Astrocyte of the spinal cord (primary cell): Measurements from ENCODE around the gene LAMB4.

ENCODE experiments used
- DNase-seq: peaks from one replicate; pipeline ENCODE4 v3.0.0; 2011; ENCODE audit warnings: low read depth, low spot score
- H3K4me3 ChIP-seq: 2 replicates; pipeline ENCODE4 v1.5.1; 2011; ENCODE audit warnings: low read depth, mild to moderate bottlenecking, low read length, moderate library complexity
- CTCF ChIP-seq: IDR thresholded peaks from 2 replicates; pipeline ENCODE4 v1.5.1; 2012; ENCODE audit warnings: low read depth, mild to moderate bottlenecking, low read length, inconsistent platforms
- in situ Hi-C: cut with HindIII; loops from 2 replicates; pipeline ENCODE4 v1.10.0; 2017; ENCODE audit warnings: low sequenced_read_pairs

The LAMB4 gene

GRCh38 chr7:108045669-108046068, 84.5 kb downstream of the LAMB4 start:
- in situ Hi-C loops = no loop called here
- no peak for TF ChIP-seq CTCF

GRCh38 chr7:108045154-108045553, 85.0 kb downstream of the LAMB4 start:
- in situ Hi-C loops = no loop called here
- no peak for TF ChIP-seq CTCF
- no peak overlapping the region for H3K4me3 ChIP-seq
- DNase-seq = peak; percentile 26

More at GRCh38 chr7:108045669-108046068, 84.5 kb downstream of the LAMB4 start:
- DNase-seq = no peak
- no peak overlapping the region for H3K4me3 ChIP-seq

GRCh38 chr7:108044345-108044744, 85.8 kb downstream of the LAMB4 start:
- no peak overlapping the region for H3K4me3 ChIP-seq
- TF ChIP-seq CTCF = no peak
- DNase-seq = no peak
- in situ Hi-C loops = no loop called here

- no peak for TF ChIP-seq CTCF
- H3K4me3 ChIP-seq = no peak overlapping the region
- no peak for DNase-seq
- in situ Hi-C loops = no loop called here
Observed at GRCh38 chr7:108038986-108039385, 91.2 kb downstream of the LAMB4 start.

- TF ChIP-seq CTCF = no peak
- in situ Hi-C loops = no loop called here
Observed at GRCh38 chr7:108037741-108038140, 92.4 kb downstream of the LAMB4 start.

GRCh38 chr7:108037140-108037539, 93.0 kb downstream of the LAMB4 start:
- TF ChIP-seq CTCF = no peak
- no peak overlapping the region for H3K4me3 ChIP-seq
- DNase-seq = no peak
- in situ Hi-C loops = no loop called here

More at GRCh38 chr7:108037741-108038140, 92.4 kb downstream of the LAMB4 start:
- no peak for DNase-seq
- H3K4me3 ChIP-seq = no peak overlapping the region

- in situ Hi-C loops = no loop called here
- no peak for TF ChIP-seq CTCF
- no peak overlapping the region for H3K4me3 ChIP-seq
- no peak for DNase-seq
Observed at GRCh38 chr7:108034586-108034985, 95.6 kb downstream of the LAMB4 start.
